HepG2 (cell line): Measurements from ENCODE around the gene SPAAR. TPM values are rescaled to one million over a fixed set of nuclear protein-coding genes. Genes with fewer than 3 reads are reported as not detected.

Source experiments
- ATAC-seq: fragments of 200-7000 bp; cut with Tn5 transposase; 3 replicates; pipeline ENCODE4 v1.9.1; 2020; ENCODE audit warnings: mild to moderate bottlenecking, moderate library complexity
- BruUV-seq: library from RNA; stranded (reverse); fragments of 400-500 nt; replicated peaks from 2 replicates; lab custom pipeline; 2021; lab: Mats Ljungman, UMichigan
- CTCF ChIA-PET: fragments of 300-600 bp; formaldehyde crosslinking; extraction: SDS; loops from one replicate; lab custom pipeline; 2021; ENCODE audit warnings: low total read pairs, inconsistent platforms, low intra/inter-chr PET ratio; lab: Yijun Ruan, JAX
- POLR2A ChIA-PET: fragments of 350-600 bp; sonication (Branson Sonifier 250); formaldehyde crosslinking; loops from one replicate; lab custom pipeline; 2020; ENCODE audit warnings: antibody characterized with exemption, inconsistent platforms; lab: Yijun Ruan, JAX
- DNase-seq: peaks from one replicate; pipeline ENCODE4 v3.0.0-alpha.2; 2015; ENCODE audit warnings: low spot score
- FAIRE-seq: peaks from 3 replicates; lab custom pipeline; 2011; peaks lifted over from hg19 to GRCh38; lab: Jason Lieb, UNC
- H2AFZ ChIP-seq: one replicate; pipeline ENCODE4 v1.6.1; 2011; ENCODE audit warnings: low read length, inconsistent platforms
- H3K27ac ChIP-seq: fragments of 300-600 bp; 3 replicates; pipeline ENCODE4 v1.8.0; 2011; ENCODE audit warnings: mixed run types, mild to moderate bottlenecking, mixed read lengths, low read length, inconsistent platforms; ENCODE audit not compliant: insufficient read depth; ENCODE audit errors: extremely low read length
- H3K27me3 ChIP-seq, 2 experiments: fragments of 200-600 bp in 1 of 2; 2 replicates in 1 of 2; 3 replicates in 1 of 2; pipeline versions ENCODE4 v1.6.0 to v1.8.0; 2011; ENCODE audit warnings: low read length in 2 of 2, mild to moderate bottlenecking in 2 of 2, moderate library complexity in 2 of 2, inconsistent platforms in 1 of 2; ENCODE audit not compliant: insufficient read depth in 2 of 2, control insufficient read depth in 1 of 2
- H3K36me3 ChIP-seq, 2 experiments: fragments of 200-600 bp in 1 of 2; replicated peaks in 1 of 2; 2 replicates in 1 of 2; 3 replicates in 1 of 2; pipeline versions ENCODE4 v1.5.1 to v1.8.0; 2011; ENCODE audit warnings: low read length in 2 of 2, inconsistent platforms in 1 of 2; ENCODE audit not compliant: insufficient read depth in 2 of 2, control insufficient read depth in 1 of 2
- H3K4me1 ChIP-seq: 2 replicates; pipeline ENCODE4 v1.5.1; 2012; ENCODE audit warnings: low read length, inconsistent platforms; ENCODE audit not compliant: insufficient read depth
- H3K4me2 ChIP-seq: 2 replicates; pipeline ENCODE4 v1.6.0; 2011; ENCODE audit warnings: low read depth, low read length, inconsistent platforms
- H3K4me3 ChIP-seq, 3 experiments: fragments of 200-600 bp in 1 of 3; sonication (generic), shearing (Covaris generic) in 1 of 3; replicated peaks in 1 of 3; 2 replicates each; pipeline ENCODE4 v1.5.1; 2011 to 2016; ENCODE audit warnings: low read length in 3 of 3, inconsistent platforms in 2 of 3, low read depth in 2 of 3, mild to moderate bottlenecking in 2 of 3, control low read depth in 1 of 3, mixed read lengths in 1 of 3; ENCODE audit not compliant: insufficient read depth in 1 of 3
- H3K79me2 ChIP-seq: one replicate; pipeline ENCODE4 v1.6.1; 2011; ENCODE audit warnings: low read length, inconsistent platforms; ENCODE audit not compliant: insufficient read depth
- H3K9ac ChIP-seq: 2 replicates; pipeline ENCODE4 v1.6.0; 2011; ENCODE audit warnings: mild to moderate bottlenecking, low read depth, low read length, inconsistent platforms; ENCODE audit not compliant: insufficient read depth
- H3K9me3 ChIP-seq: 2 replicates; pipeline ENCODE4 v1.5.1; 2012; ENCODE audit warnings: mild to moderate bottlenecking, low read length
- H4K20me1 ChIP-seq: 2 replicates; pipeline ENCODE4 v1.6.0; 2011; ENCODE audit warnings: inconsistent platforms, mild to moderate bottlenecking, low read length, moderate library complexity; ENCODE audit not compliant: insufficient read depth
- BCL6 ChIP-seq: IDR thresholded peaks from 2 replicates; pipeline ENCODE4 v1.6.1; 2016; ENCODE audit warnings: missing genetic modification reagents, missing compliant biosample characterization
- FOXA3 ChIP-seq: IDR thresholded peaks from 2 replicates; pipeline ENCODE4 v1.6.1; 2016; ENCODE audit warnings: missing genetic modification reagents, missing compliant biosample characterization
- HDAC1 ChIP-seq: sonication (generic); formaldehyde crosslinking; IDR thresholded peaks from 2 replicates; pipeline ENCODE4 v1.5.1; 2020; ENCODE audit warnings: mild to moderate bottlenecking, missing genetic modification reagents
- KLF15 ChIP-seq: sonication (generic); formaldehyde crosslinking; IDR thresholded peaks from 2 replicates; pipeline ENCODE4 v1.8.1; 2023; ENCODE audit warnings: borderline replicate concordance, mild to moderate bottlenecking, inconsistent platforms, missing genetic modification reagents, mixed read lengths
- MTF2 ChIP-seq: sonication (generic); formaldehyde crosslinking; IDR thresholded peaks from 2 replicates; pipeline ENCODE4 v1.5.0; 2020; ENCODE audit warnings: missing genetic modification reagents, borderline replicate concordance
- NCOR1 ChIP-seq: fragments of 200-600 bp; sonication (generic); IDR thresholded peaks from 2 replicates; pipeline ENCODE4 v1.7.0; 2017; ENCODE audit warnings: antibody characterized with exemption, low read length, borderline replicate concordance
- PHF20 ChIP-seq: sonication (generic); formaldehyde crosslinking; IDR thresholded peaks from 2 replicates; pipeline ENCODE4 v1.5.0; 2020; ENCODE audit warnings: mild to moderate bottlenecking, missing genetic modification reagents
- TRIM24 ChIP-seq: sonication (generic); formaldehyde crosslinking; IDR thresholded peaks from 2 replicates; pipeline ENCODE4 v1.8.0; 2022; ENCODE audit warnings: mild to moderate bottlenecking, missing genetic modification reagents
- ZFP41 ChIP-seq: sonication (generic); formaldehyde crosslinking; IDR thresholded peaks from 2 replicates; pipeline ENCODE4 v1.4.0; 2020; ENCODE audit warnings: mild to moderate bottlenecking, missing genetic modification reagents, borderline replicate concordance
- ZIK1 ChIP-seq: sonication (generic); formaldehyde crosslinking; IDR thresholded peaks from 2 replicates; pipeline ENCODE4 v1.5.0; 2020; ENCODE audit warnings: mild to moderate bottlenecking, low read depth, missing genetic modification reagents, borderline replicate concordance
- ZNF331 ChIP-seq: sonication (generic); formaldehyde crosslinking; IDR thresholded peaks from 2 replicates; pipeline ENCODE4 v1.4.0; 2020; ENCODE audit warnings: missing genetic modification reagents
- ZNF652 ChIP-seq: IDR thresholded peaks from 2 replicates; pipeline ENCODE4 v1.6.1; 2016; ENCODE audit warnings: low read depth, borderline replicate concordance
- WGBS: methylation state at CpG from one replicate; pipeline ENCODE4 v1.1.6; 2017; ENCODE audit warnings: low lambda C conversion rate; 5-methylcytosine and 5-hydroxymethylcytosine counted together
- in situ Hi-C: cut with HindIII; loops from 2 replicates; pipeline ENCODE4 v1.10.0; 2017; ENCODE audit warnings: low pct_unique_long_range_greater_than_20kb; ENCODE audit not compliant: extremely low pct_ligation_motif_present
- intact Hi-C: fragments of 100-400 bp; cut with micrococcal nuclease; formaldehyde crosslinking; loops from one replicate; pipeline ENCODE4 v1.10.0; 2022; ENCODE audit not compliant: unreplicated experiment
- polyA plus RNA-seq, 8 experiments: library from polyadenylated mRNA; depleted of rRNA in 3 of 8; stranded (reverse) in 7 of 8; unstranded in 1 of 8; fragments of >200 nt; fragmentation: Illumina TruSeq in 4 of 8; extraction: Trizol in 4 of 8; gene quantifications; 2 replicates each; pipeline versions ENCODE4 v1.2.1 to v1.2.3, GENCODE V29; 2011 to 2016; ENCODE audit warnings: low read depth in 4 of 8, missing spikeins in 1 of 8, mixed read lengths in 1 of 8; ENCODE audit not compliant: insufficient read depth in 1 of 8
- total RNA-seq, 5 experiments: library from RNA; depleted of rRNA; stranded (reverse); fragments of >200 nt; fragmentation: Illumina TruSeq; extraction: Trizol; gene quantifications; 2 replicates each; pipeline ENCODE4 v1.2.3, GENCODE V29; 2016; ENCODE audit warnings: low read depth in 1 of 5
- TF ChIP-seq, protein P1 (sequence below): IDR thresholded peaks from 2 replicates; pipeline ENCODE4 v1.6.1; 2018; ENCODE audit warnings: missing genetic modification reagents, mild to moderate bottlenecking, missing compliant biosample characterization
- TF ChIP-seq, protein P2 (sequence below): sonication (generic); formaldehyde crosslinking; IDR thresholded peaks from 2 replicates; pipeline ENCODE4 v1.4.0; 2020; ENCODE audit warnings: missing genetic modification reagents
- TF ChIP-seq, protein P3 (sequence below): IDR thresholded peaks from 2 replicates; pipeline ENCODE4 v1.6.1; 2016; ENCODE audit warnings: low read depth, control low read depth
- TF ChIP-seq, protein P4 (sequence below): sonication (generic); formaldehyde crosslinking; IDR thresholded peaks from 2 replicates; pipeline ENCODE4 v1.8.0; 2022; ENCODE audit warnings: missing genetic modification reagents, mild to moderate bottlenecking, moderate library complexity, borderline replicate concordance

SPAAR gene
- total and polyA plus RNA-seq, 2 of the 13 experiments (the other 11 are each of a cell fraction or from before 2014, with no cell fraction given) = 0.07 TPM; not detected in 1

DNA sequence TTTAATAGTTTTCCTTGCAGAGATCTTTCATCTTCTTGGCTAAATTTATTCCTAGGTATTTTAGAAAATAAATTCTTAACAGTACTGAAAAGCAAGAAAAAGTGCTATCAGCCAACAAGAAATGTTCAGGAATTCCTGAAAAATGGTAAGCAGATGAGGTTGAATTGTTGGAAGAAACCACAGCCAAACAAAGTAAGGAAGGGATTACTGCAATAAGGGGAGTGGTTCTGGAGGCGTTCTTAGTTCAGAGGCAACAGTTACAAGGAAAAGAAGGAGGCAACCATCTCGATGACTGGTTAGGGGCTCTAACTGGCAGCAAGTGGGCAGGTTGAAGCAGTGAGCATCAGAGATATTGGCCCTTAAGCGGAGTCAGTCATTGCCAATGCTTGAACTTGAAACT lies 26.3 kb upstream of the SPAAR start:
- Histone ChIP-seq H3K79me2 (no peaks in the 10 kb centered on the region), H3K4me3 (no peak overlapping the region), H3K36me3 (no peaks in the 10 kb centered on the region), H3K4me2 (no peak overlapping the region), H3K4me1 (peaks cover 9% of the 10 kb centered on the region; the same call in 1 of the 2 replicates), H3K27me3 (no peaks in the 10 kb centered on the region), H3K9me3 (no peaks in the 10 kb centered on the region), H3K27ac (no peak overlapping the region), H3K9ac (no peak overlapping the region), H2AFZ (no peak overlapping the region), H4K20me1 (no peaks in the 10 kb centered on the region; the same call in 1 of the 2 replicates)
- ATAC-seq (no peak), DNase-seq (no peak), FAIRE-seq (no peak)
- BruUV-seq = no TSS peak
- 25% methylated on average over 3 of the region's 3 CpGs for WGBS
- in situ Hi-C loops (loop anchor here (5.0 kb wide), 2 partner anchors 56 to 96 kb away; partner anchors contain the start of genes FAM221B and TMEM8B), intact Hi-C loops (loop anchor here (1.0 to 10.0 kb wide), 3 partner anchors 57 to 238 kb away; partner anchors contain the start of gene NPR2)
- ChIA-PET CTCF (interaction anchor here (2.2 to 3.0 kb wide), 2 partner anchors 57 to 93 kb away, joined by 24 to 26 read pairs; no protein-coding TSS in a partner anchor), POLR2A (no interaction called here)
- TF ChIP-seq PHF20 (CRISPR knock-in tag) (no peak), NCOR1 (no peak), BCL6 (CRISPR knock-in tag) (no peak), ZIK1 (CRISPR knock-in tag) (no peak), KLF15 (CRISPR knock-in tag) (no peak), TRIM24 (CRISPR knock-in tag) (no peak), MTF2 (CRISPR knock-in tag) (no peak), ZNF652 (CRISPR knock-in tag) (no peak), ZFP41 (CRISPR knock-in tag) (no peak), HDAC1 (CRISPR knock-in tag) (no peak), ZNF331 (no peak), FOXA3 (CRISPR knock-in tag) (no peak)
- TF ChIP-seq, protein P1, sequence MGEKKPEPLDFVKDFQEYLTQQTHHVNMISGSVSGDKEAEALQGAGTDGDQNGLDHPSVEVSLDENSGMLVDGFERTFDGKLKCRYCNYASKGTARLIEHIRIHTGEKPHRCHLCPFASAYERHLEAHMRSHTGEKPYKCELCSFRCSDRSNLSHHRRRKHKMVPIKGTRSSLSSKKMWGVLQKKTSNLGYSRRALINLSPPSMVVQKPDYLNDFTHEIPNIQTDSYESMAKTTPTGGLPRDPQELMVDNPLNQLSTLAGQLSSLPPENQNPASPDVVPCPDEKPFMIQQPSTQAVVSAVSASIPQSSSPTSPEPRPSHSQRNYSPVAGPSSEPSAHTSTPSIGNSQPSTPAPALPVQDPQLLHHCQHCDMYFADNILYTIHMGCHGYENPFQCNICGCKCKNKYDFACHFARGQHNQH = no peak
- TF ChIP-seq, protein P2, sequence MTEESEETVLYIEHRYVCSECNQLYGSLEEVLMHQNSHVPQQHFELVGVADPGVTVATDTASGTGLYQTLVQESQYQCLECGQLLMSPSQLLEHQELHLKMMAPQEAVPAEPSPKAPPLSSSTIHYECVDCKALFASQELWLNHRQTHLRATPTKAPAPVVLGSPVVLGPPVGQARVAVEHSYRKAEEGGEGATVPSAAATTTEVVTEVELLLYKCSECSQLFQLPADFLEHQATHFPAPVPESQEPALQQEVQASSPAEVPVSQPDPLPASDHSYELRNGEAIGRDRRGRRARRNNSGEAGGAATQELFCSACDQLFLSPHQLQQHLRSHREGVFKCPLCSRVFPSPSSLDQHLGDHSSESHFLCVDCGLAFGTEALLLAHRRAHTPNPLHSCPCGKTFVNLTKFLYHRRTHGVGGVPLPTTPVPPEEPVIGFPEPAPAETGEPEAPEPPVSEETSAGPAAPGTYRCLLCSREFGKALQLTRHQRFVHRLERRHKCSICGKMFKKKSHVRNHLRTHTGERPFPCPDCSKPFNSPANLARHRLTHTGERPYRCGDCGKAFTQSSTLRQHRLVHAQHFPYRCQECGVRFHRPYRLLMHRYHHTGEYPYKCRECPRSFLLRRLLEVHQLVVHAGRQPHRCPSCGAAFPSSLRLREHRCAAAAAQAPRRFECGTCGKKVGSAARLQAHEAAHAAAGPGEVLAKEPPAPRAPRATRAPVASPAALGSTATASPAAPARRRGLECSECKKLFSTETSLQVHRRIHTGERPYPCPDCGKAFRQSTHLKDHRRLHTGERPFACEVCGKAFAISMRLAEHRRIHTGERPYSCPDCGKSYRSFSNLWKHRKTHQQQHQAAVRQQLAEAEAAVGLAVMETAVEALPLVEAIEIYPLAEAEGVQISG (CRISPR knock-in tag) = no peak
- TF ChIP-seq, protein P3, sequence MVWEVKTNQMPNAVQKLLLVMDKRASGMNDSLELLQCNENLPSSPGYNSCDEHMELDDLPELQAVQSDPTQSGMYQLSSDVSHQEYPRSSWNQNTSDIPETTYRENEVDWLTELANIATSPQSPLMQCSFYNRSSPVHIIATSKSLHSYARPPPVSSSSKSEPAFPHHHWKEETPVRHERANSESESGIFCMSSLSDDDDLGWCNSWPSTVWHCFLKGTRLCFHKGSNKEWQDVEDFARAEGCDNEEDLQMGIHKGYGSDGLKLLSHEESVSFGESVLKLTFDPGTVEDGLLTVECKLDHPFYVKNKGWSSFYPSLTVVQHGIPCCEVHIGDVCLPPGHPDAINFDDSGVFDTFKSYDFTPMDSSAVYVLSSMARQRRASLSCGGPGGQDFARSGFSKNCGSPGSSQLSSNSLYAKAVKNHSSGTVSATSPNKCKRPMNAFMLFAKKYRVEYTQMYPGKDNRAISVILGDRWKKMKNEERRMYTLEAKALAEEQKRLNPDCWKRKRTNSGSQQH (CRISPR knock-in tag) = no peak
- TF ChIP-seq, protein P4, sequence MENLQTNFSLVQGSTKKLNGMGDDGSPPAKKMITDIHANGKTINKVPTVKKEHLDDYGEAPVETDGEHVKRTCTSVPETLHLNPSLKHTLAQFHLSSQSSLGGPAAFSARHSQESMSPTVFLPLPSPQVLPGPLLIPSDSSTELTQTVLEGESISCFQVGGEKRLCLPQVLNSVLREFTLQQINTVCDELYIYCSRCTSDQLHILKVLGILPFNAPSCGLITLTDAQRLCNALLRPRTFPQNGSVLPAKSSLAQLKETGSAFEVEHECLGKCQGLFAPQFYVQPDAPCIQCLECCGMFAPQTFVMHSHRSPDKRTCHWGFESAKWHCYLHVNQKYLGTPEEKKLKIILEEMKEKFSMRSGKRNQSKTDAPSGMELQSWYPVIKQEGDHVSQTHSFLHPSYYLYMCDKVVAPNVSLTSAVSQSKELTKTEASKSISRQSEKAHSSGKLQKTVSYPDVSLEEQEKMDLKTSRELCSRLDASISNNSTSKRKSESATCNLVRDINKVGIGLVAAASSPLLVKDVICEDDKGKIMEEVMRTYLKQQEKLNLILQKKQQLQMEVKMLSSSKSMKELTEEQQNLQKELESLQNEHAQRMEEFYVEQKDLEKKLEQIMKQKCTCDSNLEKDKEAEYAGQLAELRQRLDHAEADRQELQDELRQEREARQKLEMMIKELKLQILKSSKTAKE (CRISPR knock-in tag) = no peak
- TF ChIP-seq, all 625 proteins: peak for 0
